ENCODE measurements around the gene ENGASE.
A peak's percentile ranks its signal among the peaks of the same experiment; 100 is the strongest.
"Not testable (repeated sequence)": the region's sequence is repeated elsewhere in the genome, so short reads cannot be mapped to it uniquely, and the experiment has no call there.

Gene ENGASE

DNA sequence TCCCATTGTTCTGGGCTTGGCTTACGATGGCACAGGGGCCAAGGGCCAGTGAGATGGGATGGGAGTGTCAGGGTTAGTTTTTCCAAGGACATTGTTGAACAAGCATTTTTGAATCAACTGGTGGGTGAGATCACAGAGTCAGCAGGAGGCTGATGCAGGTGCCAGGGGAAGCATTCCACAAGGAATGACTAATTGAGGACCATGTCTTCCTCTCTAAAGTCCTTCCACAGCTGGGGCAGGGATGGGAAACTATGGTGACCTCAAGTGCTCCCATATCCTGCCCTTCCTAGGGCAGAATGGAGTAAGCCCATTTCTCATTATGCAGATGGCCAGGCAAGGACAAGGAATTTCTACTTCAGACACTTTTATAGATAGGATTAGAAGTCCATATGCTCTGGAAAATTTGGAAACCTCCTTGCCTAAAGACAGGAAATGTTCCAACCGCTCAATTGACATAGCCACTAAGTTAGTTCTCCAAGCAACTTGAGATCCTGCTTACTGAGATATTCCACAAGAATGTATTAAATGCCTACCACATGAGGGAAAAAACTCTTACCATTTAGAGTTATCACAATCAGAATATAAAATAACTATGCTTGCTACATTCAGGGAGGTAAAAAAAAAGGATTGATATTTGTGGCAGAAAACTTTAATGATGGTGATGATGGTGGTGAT, 21.2 kb upstream of the ENGASE start:
- peak; percentile 38 for DNase-seq

DNA sequence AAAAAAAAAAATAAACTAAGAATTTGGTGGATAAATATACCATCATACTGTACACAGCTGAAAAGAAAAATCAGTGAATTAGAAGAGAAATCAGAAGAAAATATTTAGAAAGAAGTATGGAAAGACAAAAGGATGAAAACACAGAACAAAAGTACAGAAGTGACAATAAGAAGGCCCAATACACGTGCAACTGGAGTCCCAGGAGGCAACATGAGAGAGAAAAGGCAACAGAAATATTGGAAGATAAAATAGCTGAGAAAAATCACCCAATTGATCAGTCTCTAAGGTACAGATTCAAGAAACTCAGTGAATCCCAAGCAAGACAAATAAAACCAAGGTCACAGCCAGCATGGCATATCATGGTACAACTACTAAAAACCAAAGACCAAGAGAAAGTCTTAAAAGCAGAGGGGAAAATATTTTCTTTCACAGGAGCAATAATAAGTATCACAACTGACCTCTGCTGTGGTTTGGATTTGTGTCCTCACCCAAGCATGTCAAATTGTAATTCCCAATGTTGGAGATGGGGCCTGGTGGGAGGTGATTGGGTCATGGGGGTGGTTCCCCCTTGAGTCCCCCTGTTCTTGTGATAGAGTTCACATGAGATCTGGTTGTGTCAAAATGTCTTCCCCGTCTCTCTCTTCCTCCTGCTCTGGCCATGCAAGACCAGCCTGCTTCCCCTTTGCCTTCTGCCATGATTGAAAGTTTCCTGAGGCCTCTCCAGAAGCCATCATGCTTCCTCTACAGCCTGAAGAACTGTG, 20.2 kb upstream of the ENGASE start:
- DNase-seq = peak; percentile 3

DNA sequence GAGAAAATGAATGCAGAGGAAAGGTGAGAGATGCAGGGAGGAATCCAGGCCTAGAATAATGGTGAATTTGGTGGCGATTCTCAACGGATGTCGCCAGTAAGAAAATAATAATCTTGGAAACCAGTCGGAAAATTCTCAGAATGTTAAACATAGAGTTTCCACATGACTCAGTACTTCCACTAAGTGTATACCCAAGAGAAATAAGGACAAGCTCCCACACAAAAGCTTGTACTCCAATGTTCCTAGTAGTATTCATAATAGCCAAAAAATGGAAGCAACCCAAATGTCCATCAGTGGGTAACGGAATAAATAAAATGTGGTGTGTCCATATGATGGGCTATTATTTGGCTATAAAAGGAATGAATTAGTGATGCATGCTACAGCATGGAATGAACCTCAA, 19.4 kb upstream of the ENGASE start:
- DNase-seq = no peak

DNA sequence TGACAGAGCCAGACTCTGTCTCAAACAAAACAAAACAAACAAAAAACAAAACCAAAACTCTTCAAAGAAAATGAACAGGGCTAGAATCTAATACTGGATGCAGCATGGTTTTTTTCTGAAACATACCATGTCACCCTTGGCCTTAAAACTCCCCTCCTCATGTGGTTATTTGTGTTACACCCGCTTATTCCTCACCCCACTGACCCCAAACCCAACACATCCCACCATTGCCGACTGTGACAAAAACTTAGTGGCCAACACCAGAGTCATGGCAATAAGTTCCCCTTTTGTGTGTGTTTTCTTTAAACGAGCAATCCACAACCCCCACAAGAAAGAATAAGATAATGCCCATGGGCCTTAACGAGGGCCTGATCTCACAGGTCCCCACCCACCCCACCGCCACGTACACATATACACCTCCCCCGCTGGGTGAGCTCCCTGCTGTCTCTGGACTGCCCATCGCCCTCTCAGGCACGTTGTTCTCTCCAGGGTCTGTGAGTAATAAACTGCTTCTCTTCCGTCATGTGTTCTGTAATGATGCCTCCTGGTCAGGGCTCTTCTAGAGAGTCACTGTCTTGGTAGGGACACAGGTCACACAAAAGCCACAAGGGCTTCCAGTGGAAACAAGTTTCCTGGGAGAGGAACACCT, 16.8 kb upstream of the ENGASE start:
- no peak for DNase-seq

DNA sequence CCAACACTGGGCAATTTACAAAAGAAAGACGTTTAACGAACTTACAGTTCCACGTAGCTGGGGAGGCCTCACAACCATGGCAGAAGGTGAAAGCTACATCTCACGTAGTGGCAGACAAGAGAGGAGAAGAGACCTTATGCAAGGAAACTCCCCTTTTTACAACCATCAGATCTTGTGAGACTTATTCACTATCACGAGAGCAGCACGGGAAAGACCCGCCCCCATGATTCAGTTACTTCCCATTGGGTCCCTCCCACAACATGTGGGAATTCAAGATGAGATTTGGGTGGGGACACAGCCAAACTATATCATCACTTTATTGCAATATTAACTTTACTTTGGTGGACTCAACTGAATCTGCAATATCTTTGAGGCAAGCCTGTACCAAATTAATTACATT, 11.9 kb upstream of the ENGASE start:
- DNase-seq = no peak

DNA sequence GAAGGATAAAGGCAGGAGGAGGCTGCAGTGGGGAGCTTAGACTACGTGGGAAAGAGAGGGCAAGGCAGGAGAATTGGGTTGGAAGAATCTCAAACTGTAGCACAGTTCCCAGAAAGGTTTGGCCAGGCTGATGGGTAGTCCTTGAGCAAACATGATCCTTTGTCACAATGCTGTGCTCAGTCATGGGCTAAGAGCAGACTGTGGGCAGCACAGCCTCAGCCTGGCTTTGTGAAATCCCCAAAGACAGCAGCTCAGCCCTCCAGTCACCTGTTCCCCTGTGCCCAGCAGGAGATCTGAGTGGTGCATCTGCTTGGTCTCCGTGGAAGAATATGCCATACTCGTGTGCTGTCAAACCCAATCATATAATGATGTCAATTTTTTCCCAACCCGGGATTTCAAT, 10.6 kb upstream of the ENGASE start:
- DNase-seq = peak; percentile 41

DNA sequence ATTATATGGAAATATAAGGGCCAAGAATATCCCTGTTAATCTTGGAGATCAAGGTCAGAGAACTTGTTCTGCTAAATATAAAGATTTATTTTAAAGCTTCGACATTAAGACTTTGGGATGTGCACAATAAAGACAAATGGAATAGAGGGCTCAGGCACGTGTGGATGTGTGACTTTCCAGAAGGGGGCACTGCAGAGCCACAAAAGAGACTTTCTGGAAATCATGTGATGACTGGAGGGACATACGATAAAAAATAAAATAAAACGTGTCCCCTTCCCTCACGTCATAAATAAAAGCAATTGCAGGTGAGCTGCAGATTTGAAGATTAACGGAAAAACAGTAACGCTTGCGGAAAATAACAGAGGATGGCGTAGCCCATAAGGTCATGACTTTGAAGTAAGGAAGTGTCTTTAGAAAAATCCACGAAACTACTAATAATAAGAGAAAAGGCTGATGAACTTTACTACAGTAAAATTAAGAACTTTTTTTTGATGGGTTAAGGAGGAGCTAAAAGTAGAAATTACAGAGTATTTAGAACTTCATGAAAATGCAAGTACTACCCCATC, 9.4 kb upstream of the ENGASE start:
- DNase-seq = peak; percentile 80

DNA sequence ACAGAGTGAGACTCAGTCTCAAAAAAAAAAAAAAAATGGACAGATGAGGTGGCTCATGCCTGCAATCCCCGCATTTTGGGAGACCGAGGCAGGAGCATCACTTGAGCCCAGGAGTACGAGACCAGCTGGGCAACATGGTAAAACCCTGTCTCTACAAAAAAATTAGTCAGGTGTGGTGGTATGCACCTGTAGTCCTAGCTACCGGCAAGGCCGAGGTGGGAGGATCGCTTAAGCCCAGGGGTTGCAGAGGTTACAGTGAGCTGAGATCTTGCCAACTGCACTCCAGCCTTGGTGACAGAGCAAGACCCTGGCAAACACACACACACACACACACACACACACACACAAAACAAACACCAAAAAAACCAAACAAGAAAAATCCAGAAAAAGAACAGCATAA, 7.7 kb upstream of the ENGASE start:
- DNase-seq = peak; percentile 21

DNA sequence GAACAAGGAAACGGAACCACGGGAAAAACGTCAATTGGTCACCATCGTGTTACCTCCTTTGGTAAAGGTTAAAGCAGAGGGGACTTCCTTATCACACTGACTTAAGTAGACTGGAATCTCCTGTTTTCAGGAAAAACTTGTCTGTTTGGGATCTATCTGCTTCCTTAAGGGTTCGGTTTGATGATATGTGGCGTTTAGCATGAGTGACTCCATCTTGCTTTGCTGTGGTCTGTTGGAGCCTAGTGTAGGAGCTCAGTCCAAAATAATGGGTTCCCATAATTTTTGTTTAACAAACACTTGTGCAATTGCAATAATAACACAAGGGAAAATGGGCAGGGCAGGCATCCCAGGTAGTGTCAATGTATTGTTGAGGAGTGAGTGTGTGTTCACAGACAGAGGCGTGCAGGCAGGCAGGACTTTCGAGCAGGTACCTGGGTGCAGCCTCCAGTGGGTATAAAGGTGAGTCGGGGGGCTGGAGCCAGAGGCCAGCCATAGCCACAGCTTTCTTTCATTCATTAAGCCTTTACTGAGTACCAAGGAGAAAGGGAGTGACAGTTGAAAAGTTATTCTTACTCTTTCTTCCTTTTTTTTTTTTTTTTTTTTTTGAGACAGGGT, 4.3 kb upstream of the ENGASE start:
- DNase-seq = peak; percentile 28

DNA sequence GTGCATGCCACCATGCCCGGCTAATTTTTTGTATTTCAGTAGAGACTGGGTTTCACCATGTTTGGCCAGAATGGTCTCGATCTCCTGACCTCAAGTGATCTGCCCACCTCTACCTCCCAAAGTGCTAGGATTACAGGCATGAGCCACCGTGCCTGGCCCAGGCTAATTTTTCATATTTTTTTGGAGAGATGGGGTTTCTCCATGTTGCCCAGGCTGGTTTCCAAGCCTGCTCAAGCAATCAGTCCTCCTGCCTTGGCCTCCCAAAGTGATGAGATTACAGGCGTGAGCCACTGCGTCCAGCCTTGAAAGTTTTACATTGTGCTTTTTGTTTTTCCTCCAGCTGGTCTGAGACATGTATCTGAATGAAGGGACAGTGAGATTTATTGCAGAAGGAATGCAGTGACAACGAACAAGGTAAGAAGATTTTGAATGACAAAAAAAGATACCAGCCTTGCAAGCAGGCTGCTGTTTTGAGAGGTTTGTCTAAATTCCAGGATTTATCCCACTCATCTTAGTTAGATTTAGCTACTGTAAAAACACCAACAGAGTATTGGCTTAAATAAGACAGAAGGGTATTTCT, 3.4 kb upstream of the ENGASE start:
- DNase-seq = peak; percentile 51

DNA sequence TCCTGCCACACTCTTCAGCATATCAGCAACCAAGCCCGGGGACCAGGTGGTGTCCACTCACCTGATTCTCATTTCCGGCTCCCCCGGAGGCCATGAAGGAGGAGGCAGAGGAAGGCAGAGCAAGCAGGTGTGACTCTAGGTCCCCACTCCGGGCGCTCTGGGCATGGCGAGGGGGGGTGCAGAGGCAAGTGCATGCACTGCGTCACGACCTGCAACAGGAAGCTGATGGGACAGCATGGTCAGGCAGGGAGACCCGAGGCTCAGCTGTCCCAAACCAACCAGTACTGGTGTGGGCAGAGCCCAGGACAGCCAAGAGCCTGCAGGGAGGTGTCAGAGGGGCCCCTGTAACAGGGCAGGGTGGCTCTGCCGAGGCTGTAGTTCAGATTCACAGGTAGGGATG, 2.1 kb upstream of the ENGASE start:
- DNase-seq = peak; percentile 50

DNA sequence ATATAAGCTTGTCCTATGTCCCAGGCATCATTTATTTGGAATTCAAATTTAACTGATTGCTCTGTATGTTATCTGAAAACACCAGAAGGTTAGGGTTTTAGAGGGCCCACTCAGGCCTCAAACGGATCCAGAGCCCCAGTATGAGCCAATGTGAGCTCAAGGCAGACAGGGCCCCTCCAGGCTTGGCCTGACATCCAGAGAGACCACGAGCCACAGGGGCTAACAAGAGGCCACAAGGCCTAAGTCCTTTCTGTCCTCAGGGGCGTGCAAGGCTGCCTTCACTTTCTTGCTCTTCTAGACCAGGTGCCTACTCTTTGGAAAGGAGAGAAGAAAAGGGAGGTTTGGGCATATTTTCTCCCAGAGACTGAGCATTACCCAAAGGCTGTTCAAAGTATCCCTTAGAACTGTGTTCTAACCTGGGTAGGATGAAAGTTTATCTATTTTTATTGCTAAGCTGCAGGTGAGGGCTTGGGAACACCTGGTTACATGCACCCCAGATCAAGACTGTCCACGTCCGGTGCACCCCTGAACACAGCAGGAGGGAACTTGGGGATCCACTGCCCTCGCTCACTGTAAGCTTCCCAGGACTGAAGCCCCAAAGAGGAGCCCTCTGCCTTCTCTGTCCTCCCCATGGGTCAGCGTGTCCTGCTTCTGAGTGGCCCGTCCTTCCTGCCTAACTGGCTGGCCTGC, 1.5 kb upstream of the ENGASE start:
- DNase-seq = peak; percentile 57

DNA sequence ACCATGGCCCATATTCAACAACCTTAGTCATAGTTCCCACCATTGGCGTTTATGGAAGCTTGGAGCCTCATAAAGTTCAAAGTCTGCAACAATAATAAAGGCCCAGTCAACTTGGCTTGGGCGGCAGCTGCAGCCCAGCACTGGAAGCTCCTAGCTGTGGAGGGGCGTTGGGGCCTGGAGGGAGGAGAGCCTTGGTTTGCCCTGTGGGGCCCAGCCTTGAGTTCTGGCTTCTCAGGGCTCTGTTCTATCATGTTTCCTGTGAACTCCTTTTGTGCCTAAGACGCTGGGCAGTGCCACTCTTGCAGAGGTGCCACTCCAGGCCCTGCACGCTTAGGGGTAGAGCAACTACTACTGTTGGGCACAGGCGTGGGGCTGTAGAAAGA, 927 bp upstream of the ENGASE start:
- peak; percentile 54 for DNase-seq

DNA sequence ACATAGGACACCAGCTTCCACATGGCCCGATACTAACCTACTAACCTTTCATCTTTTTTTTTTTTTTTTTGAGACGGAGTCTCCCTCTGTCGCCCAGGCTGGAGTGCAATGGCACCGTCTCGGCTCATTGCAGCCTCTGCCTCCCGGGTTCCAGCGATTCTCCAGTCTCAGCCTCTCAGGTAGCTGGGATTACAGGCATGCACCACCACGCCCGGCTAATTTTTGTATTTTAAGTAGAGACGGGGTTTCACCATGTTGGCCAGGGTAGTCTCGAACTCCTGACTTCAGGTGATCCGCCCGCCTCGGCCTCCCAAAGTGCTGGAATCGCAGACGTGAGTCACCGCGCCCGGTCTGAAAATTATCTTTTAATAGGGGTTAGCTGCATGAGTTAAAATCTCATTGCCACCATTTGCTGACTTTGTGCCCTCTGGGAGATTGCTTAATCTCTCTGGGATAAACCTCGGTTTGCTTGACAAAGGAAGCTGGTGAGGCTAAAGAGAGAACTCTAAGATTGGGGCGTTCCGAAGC, 439 bp upstream of the ENGASE start:
- DNase-seq = not testable (repeated sequence)

DNA sequence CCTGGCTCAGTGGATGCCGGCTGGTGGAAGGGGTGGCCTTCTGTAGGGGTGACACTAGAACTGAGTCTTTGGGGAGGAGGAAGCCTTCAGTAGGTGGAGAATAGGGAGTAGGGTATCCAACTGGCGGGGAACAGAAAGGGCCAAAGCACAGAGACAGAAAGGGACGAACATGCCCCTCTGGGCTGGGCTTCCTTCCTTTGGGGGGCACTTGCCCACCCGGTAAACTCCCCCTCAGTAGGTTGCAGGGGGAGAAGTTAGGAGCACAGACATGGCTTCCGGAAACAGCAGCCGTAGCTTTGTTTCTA, 774 bp downstream of the ENGASE start:
- DNase-seq = no peak

DNA sequence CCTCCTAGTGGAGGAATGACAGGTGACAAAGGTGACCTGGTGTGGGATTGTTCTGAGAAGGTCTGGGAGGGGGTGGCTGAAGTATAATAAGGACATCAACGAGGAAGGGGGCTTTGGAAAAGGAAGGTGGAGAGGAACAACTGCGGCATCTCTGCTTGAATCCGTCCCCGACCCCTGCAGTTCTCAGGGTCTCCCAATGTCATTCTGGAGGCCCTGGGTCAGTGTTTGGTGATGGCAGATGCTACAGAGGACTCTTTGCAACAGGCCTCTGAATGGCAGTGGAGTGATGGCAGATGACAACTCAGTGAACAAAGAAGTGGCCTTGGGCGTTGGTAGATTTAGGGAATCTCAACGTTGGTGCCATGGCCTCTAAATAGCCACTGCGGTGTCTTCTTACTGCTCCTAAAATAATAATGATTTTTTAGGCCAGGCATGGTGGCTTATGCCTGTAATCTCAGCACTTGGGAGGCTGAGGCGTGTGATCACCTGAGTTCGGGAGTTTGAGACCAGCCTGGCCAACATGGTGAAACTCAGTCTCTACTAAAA, 1.3 kb downstream of the ENGASE start:
- peak; percentile 51 for DNase-seq

DNA sequence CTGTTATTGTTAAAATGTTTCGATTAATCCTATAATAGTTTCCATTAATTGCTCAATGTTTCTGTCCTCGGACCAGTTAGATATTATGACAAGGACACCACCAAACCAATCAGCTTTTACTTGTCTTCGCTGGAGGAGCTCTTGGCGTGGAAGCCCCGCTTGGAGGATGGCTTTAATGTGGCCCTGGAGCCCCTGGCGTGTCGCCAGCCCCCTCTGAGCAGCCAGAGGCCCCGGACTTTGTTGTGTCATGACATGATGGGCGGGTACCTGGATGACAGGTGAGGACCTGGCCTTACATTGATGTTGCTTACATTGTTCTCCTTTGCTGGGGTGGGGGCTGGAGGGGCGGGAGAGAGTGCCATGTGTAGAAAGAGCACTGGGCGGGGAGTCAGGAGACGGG, 3.0 kb downstream of the ENGASE start:
- DNase-seq = no peak

DNA sequence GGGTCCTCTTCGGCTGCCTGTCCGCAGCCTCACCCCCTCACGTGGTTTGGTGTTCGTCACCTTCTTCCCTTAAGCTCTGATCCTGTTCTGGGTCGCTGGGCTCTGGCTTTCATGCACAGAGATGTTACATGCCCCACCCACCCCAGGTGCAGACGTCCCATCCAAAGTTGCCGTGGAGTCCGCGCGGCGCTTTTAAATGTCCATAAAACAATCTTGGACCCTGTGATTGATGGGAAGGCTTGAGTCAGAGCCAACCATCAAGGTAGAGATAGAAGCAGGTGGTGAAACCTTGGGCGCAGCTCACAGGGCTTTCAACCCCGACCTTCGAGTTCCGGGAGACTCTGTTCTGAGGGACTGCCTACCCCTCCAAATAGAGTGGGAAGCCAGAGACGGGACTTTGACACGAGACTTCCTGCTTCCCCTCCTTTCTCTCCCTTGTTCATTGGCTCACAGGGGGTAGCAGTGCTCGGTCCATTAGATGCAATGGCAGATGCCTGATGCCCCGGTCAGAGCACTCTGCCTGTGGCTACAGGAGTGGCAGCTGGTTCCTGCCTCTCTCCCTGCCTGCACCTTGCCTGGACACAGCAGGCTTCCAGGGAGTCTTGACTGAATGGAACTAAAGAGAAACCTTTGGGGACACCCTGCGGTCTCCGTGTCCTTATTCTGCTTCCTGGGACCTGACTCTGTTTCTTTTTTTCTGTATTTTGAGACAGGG, 4.0 kb downstream of the ENGASE start:
- no peak for DNase-seq

DNA sequence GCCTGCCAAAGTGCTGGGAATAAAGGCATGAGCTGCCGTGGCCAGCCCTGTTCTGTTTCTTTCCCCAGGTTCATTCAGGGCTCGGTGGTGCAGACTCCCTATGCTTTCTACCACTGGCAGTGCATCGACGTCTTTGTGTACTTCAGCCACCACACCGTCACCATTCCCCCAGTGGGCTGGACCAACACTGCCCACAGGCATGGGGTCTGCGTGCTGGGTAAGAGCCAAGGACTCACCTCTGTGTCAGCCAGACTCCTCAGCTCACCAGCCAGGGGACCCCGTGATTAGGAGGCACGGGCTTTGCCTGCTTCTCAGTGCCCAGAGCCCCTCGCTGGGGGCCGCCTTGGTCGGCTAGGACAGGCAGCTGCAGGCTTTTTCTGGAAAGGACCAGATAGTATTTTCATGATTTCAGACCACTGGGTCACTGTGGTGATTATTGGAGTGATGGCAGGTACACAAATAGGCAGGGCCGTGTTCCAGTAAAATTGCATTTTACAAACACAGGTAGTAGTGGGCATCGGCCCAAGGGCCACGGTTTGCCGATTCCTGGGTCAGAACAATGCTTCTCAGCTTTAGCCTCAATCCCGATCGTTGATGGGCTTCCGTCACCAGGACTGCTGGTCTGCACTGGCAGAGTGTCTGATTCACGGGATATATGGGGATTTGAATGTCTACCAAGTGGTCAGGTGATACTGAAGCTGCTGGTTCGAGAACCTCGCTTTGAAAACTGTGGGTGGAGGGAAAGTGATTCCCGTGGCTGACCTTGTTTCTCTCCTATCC, 5.0 kb downstream of the ENGASE start:
- no peak for DNase-seq

DNA sequence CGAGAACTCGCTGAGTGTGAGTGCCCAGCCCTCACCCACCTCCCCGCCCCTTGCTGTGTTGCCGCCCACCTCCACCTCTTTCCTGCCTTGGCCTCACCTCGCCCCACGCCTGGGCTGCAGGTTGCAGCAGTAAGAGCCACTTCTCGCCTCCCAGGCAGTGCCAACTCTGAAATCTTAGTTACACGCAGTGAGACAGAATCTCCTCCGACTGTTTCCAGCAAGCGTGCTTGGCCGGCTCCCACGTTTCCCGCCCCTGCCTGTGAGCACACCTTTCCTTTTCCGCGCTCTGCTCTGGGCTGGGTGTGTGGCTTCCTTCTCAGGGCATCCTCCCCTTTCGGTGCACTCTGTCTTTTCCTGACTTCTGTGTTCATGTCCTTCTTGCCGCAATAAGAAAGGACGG, 5.7 kb downstream of the ENGASE start:
- DNase-seq = no peak
